RWPE1 (cell line): ENCODE results near the gene NKTR.

Experiments used
- CTCF ChIA-PET: fragments of 350-600 bp; sonication (Branson Sonifier 250); formaldehyde crosslinking; extraction: SDS; loops from one replicate; lab custom pipeline; 2021; lab: Yijun Ruan, JAX
- POLR2A ChIA-PET: fragments of 400-600 bp; formaldehyde crosslinking; extraction: SDS; loops from one replicate; lab custom pipeline; 2020; ENCODE audit warnings: antibody characterized with exemption; ENCODE audit not compliant: low non-redundant PET; lab: Yijun Ruan, JAX
- DNase-seq: peaks from one replicate; pipeline ENCODE4 v3.0.0; 2012; ENCODE audit warnings: low spot score
- H3K27ac ChIP-seq: fragments of 450-650 bp; 2 replicates; pipeline ENCODE4 v1.5.1; 2017
- TF ChIP-seq, protein P1 (sequence below): fragments of 450-650 bp; conservative IDR thresholded peaks from 2 replicates; pipeline ENCODE4 v1.5.1; 2017; ENCODE audit warnings: low read depth, mild to moderate bottlenecking

NKTR gene

DNA sequence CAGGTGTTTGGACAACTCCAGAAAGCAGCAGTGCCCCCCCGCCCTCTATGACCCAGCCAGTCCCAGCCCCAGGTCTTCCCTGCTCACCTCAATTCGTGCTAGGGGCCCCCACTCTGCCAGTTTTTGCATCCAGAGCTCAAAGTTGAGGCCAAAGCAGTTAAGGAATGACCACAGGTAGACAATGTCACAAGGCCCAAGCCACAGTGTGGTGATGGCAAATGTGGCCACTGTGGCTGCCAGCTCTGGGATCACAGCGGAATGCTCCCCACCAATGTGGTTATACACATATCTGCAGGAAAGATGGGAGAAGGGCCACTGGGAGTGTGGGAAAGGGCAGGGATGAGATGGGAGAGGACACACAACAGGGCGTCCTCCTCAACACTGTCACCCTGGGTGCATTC, 93.0 kb downstream of the NKTR start:
- H3K27ac ChIP-seq: no peak overlapping the region
- DNase-seq: no peak
- TF ChIP-seq, protein P1, sequence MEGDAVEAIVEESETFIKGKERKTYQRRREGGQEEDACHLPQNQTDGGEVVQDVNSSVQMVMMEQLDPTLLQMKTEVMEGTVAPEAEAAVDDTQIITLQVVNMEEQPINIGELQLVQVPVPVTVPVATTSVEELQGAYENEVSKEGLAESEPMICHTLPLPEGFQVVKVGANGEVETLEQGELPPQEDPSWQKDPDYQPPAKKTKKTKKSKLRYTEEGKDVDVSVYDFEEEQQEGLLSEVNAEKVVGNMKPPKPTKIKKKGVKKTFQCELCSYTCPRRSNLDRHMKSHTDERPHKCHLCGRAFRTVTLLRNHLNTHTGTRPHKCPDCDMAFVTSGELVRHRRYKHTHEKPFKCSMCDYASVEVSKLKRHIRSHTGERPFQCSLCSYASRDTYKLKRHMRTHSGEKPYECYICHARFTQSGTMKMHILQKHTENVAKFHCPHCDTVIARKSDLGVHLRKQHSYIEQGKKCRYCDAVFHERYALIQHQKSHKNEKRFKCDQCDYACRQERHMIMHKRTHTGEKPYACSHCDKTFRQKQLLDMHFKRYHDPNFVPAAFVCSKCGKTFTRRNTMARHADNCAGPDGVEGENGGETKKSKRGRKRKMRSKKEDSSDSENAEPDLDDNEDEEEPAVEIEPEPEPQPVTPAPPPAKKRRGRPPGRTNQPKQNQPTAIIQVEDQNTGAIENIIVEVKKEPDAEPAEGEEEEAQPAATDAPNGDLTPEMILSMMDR: no peak
- ChIA-PET CTCF (no interaction called here), POLR2A (no interaction called here)

DNA sequence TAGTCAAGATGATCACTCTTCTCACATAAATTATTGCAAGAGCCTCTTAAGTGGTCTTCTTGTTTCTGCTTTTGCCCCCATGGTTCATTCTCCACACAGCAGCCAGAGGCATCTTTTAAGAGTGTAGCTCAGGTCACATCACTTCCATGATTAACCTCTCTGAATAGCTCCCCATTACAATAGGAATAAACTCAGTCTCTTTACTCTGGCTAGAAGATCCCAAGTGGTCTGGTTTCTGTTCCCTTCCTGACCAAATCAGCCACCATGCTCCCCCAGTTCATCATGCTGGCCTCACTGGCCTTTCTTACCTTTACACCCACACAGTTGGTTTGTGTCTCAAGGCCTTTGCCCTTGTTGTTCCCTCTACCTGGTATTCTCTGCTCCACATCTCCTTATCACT, 93.9 kb downstream of the NKTR start:
- TF ChIP-seq, protein P1: no peak
- H3K27ac ChIP-seq: no peak overlapping the region
- POLR2A ChIA-PET: no interaction called here
- CTCF ChIA-PET: interaction anchor here (0.6 kb wide), 1 partner anchor 25 kb away, joined by 3 read pairs; no protein-coding TSS in a partner anchor
- DNase-seq: no peak

DNA sequence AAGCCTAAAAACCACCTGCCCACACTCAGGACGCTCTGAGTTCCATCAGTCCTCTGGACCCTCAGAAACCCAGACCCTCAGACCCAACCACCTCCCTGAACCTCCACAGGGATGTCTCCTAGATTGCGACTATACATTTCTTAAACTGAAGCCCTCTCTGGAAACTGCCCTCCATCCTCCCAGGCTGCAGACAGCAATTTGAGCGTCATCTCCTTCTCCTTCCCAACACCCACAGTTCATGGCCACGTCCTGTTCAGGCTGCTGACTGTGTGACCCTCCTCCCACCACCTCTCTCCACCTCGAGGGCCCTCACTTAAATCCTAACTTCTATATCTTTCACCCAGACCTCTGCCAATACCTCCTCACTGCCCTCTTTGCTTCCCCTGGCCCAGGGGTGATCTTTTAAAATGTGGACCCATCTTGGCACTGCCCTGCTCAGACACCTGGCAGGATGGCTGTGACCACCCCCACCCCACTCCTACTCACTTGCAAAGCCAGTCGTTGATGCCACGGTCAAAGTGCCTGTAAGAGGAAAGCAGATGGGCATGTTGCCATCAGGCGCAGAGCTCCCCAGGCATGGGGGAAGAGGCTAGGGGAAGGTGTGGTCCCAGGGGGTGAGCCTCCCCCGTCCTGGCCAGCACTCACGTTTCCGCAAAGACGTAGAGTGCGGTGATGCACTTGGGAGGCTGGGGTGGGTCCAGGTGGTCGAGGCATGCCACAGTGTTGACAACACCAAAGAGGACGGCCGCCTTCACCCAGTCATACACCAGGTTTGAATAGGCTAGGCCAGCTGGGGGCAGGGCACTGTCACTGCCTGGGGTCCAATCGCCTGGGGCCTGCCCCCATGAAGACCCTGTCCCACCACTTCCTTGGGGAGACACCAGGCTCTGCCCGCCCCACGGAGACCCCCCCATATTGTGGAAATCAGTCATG, 96.1 kb downstream of the NKTR start:
- TF ChIP-seq, protein P1: no peak
- no peak for DNase-seq
- ChIA-PET POLR2A (no interaction called here), CTCF (interaction anchor here (0.7 kb wide), 1 partner anchor 10 kb away, joined by 3 read pairs; no protein-coding TSS in a partner anchor)
- H3K27ac ChIP-seq: no peak overlapping the region

DNA sequence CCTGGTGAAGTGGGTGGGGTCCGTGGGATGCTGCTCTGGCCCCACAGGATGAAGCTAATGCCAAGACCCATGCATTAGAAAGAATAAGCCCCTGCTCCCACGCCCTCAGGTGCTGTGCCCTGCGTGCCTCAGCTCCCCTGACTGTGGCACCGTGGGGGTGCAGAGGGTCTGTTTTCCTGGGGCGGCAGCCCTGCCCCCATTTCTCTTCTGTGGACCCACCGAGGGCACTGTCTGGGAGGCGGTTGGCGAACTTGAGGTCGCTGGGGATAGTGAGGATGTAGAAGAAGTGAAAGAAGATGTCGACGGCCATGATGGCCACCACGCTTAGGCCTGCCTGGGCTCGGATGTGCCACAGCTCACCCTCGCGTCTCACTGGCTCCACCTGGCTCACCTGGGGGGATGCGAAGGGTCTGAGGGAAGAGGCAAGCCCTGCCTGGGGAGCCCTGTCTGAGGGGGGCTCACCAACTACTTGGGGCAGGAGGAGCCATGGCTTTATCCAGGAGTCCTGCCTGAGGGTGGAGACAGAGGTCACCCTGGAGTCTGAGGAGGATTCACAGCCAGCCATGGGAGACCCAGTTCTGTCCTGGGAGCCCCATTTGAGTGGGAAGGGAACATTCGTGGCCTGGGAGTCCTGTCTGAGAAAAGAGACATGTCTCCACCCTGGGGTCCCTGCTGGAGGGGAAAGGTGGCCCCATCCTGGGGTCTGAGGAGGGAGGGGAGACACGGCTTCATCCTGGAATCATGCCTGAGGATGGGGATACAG, 97.0 kb downstream of the NKTR start:
- no peak for DNase-seq
- no peak overlapping the region for H3K27ac ChIP-seq
- CTCF ChIA-PET: no interaction called here
- TF ChIP-seq, protein P1: no peak
- POLR2A ChIA-PET: no interaction called here
